Stimulated activated CD4-positive, alpha-beta T cell treated with anti-CD3 and anti-CD28 coated beads, Interleukin-1b, Interleukin-23, amount 100 ng/mL, for 48 hours (primary cell): ENCODE data around the gene ARHGAP5.
"Not testable (repeated sequence)": the region's sequence is repeated elsewhere in the genome, so short reads cannot be mapped to it uniquely, and the experiment has no call there.

Experiments used
- DNase-seq: peaks from one replicate; pipeline ENCODE4 v3.0.0-alpha.2; 2020

ARHGAP5 gene

GRCh38 chr14:32126899-32127730 lies 50.0 kb downstream of the ARHGAP5 start:
- not testable (repeated sequence) for DNase-seq

- not testable (repeated sequence) for DNase-seq
Observed at GRCh38 chr14:32127731-32128654, 50.9 kb downstream of the ARHGAP5 start.

GRCh38 chr14:32128703-32129102 lies 51.6 kb downstream of the ARHGAP5 start:
- DNase-seq, result no peak

- no peak for DNase-seq
Observed at GRCh38 chr14:32129124-32129523, 52.0 kb downstream of the ARHGAP5 start.

- DNase-seq, result not testable (repeated sequence)
Observed at GRCh38 chr14:32131689-32132088, 54.6 kb downstream of the ARHGAP5 start.

GRCh38 chr14:32134448-32135097 lies 57.5 kb downstream of the ARHGAP5 start:
- DNase-seq, result no peak

- DNase-seq, result no peak
Observed at GRCh38 chr14:32136027-32136825, 59.1 kb downstream of the ARHGAP5 start.

GRCh38 chr14:32137313-32137712 lies 60.2 kb downstream of the ARHGAP5 start:
- no peak for DNase-seq

GRCh38 chr14:32137892-32138291 lies 60.8 kb downstream of the ARHGAP5 start:
- no peak for DNase-seq

- DNase-seq, result no peak
Observed at GRCh38 chr14:32142341-32142740, 65.2 kb downstream of the ARHGAP5 start.

- no peak for DNase-seq
Observed at GRCh38 chr14:32142754-32143437, 65.8 kb downstream of the ARHGAP5 start.

GRCh38 chr14:32150392-32150791 lies 73.3 kb downstream of the ARHGAP5 start:
- no peak for DNase-seq

- no peak for DNase-seq
Observed at GRCh38 chr14:32166029-32166428, 88.9 kb downstream of the ARHGAP5 start.

- DNase-seq, result no peak
Observed at GRCh38 chr14:32166924-32167323, 89.8 kb downstream of the ARHGAP5 start.

- no peak for DNase-seq
Observed at GRCh38 chr14:32167907-32168306, 90.8 kb downstream of the ARHGAP5 start.

GRCh38 chr14:32169191-32169590 lies 92.1 kb downstream of the ARHGAP5 start:
- no peak for DNase-seq

GRCh38 chr14:32171469-32171868 lies 94.4 kb downstream of the ARHGAP5 start:
- DNase-seq, result no peak

GRCh38 chr14:32183151-32184058 lies 106.3 kb downstream of the ARHGAP5 start:
- DNase-seq, result no peak

- DNase-seq, result no peak
Observed at GRCh38 chr14:32185097-32185496, 108.0 kb downstream of the ARHGAP5 start.

GRCh38 chr14:32186248-32186647 lies 109.1 kb downstream of the ARHGAP5 start:
- no peak for DNase-seq

GRCh38 chr14:32189811-32190210 lies 112.7 kb downstream of the ARHGAP5 start:
- DNase-seq, result no peak
